ENCODE data around the gene NLRP7. TPM values are rescaled to one million over a fixed set of nuclear protein-coding genes. Genes with fewer than 3 reads are reported as not detected.
"Not testable (repeated sequence)": the region's sequence is repeated elsewhere in the genome, so short reads cannot be mapped to it uniquely, and the experiment has no call there.

NLRP7 gene
- total RNA-seq, 2 donors from 2014 or later, result not detected

DNA sequence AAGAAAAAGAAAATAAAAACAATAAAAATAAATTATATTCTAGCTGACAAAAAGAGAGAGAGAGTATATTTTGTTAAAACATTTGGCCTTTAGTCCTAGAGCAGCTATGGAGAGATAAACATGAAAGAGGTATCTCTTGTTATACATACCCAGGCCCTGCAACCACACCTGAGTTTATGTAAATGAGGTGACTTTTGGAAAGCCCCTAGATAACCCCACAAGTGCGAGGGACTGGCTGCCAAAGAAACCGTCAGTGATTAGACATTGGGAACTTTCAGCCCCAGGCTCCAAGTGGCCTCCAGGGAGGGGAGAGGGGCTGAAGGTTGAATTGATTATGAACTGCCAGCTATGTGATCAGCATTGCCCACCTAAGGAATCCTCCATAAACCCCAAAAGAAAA lies 2.1 kb upstream of the NLRP7 start:
- TF ChIP-seq, protein P1, sequence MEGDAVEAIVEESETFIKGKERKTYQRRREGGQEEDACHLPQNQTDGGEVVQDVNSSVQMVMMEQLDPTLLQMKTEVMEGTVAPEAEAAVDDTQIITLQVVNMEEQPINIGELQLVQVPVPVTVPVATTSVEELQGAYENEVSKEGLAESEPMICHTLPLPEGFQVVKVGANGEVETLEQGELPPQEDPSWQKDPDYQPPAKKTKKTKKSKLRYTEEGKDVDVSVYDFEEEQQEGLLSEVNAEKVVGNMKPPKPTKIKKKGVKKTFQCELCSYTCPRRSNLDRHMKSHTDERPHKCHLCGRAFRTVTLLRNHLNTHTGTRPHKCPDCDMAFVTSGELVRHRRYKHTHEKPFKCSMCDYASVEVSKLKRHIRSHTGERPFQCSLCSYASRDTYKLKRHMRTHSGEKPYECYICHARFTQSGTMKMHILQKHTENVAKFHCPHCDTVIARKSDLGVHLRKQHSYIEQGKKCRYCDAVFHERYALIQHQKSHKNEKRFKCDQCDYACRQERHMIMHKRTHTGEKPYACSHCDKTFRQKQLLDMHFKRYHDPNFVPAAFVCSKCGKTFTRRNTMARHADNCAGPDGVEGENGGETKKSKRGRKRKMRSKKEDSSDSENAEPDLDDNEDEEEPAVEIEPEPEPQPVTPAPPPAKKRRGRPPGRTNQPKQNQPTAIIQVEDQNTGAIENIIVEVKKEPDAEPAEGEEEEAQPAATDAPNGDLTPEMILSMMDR (IDR thresholded peaks at IDR 0.05), result no peak
- H3K4me3 ChIP-seq, result no peak overlapping the region
- no peaks in the 10 kb centered on the region for H3K36me3 ChIP-seq
- H3K9me3 ChIP-seq, result no peaks in the 10 kb centered on the region
- ATAC-seq (ENCODE audit: insufficient number of reproducible peaks, low FRiP score, low read depth) (no peak), DNase-seq (ENCODE audit: low spot score) (no peak)
- H3K4me1 ChIP-seq (ENCODE audit: control insufficient read depth in 1 of 2, low read depth in 2 of 2), result no peaks in the 10 kb centered on the region
- H3K27ac ChIP-seq, result no peak overlapping the region
- H3K27me3 ChIP-seq (replicated peaks; ENCODE audit: insufficient read depth), result no peaks in the 10 kb centered on the region

DNA sequence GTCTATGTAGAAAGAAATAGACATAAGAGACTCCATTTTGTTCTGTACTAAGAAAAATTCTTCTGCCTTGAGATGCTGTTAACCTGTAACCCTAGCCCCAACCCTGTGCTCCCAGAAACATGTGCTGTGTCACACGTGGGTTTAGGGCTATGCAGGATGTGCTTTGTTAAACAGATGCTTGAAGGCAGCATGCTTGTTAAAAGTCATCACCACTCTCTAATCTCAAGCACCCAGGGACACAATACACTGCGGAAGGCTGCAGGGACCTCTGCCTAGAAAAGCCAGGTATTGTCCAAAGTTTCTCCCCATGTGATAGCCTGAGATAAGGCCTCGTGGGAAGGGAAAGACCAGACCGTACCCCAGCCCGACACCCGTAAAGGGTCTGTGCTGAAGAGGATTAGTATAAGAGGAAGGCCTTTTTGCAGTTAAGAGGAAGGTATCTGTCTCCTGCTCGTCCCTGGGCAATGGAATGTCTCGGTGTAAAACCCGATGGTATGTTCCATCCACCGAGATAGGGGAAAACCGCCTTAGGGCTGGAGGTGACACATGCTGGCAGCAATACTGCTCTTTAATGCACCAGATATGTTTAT lies 3.5 kb downstream of the NLRP7 start:
- not testable (repeated sequence) for H3K9me3 ChIP-seq; H3K4me3 ChIP-seq; DNase-seq (ENCODE audit: low spot score); H3K4me1 ChIP-seq (ENCODE audit: control insufficient read depth in 1 of 2, low read depth in 2 of 2); H3K27me3 ChIP-seq (replicated peaks; ENCODE audit: insufficient read depth); ATAC-seq (ENCODE audit: insufficient number of reproducible peaks, low FRiP score, low read depth); H3K36me3 ChIP-seq; H3K27ac ChIP-seq

DNA sequence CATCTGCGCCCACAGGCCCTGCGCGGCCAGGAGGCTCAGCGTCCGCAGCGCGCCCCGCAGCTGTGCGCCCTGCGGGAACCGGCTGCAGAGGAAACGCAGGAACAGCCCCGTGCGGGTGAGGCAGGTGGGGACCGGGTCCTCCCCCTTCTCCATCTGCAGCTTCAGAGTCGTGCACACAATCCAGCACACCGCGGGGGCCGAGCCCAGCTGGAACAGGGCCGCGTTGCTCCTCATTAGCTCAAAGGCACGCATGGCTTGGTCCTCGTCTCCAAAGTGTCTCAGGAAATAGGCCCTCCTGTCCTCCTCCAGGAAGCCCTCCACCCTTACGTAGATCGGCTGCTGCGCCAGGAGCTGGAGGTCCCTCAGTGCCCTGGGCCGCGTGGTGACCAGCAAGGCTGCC lies 7.8 kb downstream of the NLRP7 start:
- not testable (repeated sequence) for H3K27ac ChIP-seq; H3K27me3 ChIP-seq (replicated peaks; ENCODE audit: insufficient read depth); H3K36me3 ChIP-seq; H3K9me3 ChIP-seq; DNase-seq (ENCODE audit: low spot score); H3K4me1 ChIP-seq (ENCODE audit: control insufficient read depth in 1 of 2, low read depth in 2 of 2); ATAC-seq (ENCODE audit: insufficient number of reproducible peaks, low FRiP score, low read depth); H3K4me3 ChIP-seq

DNA sequence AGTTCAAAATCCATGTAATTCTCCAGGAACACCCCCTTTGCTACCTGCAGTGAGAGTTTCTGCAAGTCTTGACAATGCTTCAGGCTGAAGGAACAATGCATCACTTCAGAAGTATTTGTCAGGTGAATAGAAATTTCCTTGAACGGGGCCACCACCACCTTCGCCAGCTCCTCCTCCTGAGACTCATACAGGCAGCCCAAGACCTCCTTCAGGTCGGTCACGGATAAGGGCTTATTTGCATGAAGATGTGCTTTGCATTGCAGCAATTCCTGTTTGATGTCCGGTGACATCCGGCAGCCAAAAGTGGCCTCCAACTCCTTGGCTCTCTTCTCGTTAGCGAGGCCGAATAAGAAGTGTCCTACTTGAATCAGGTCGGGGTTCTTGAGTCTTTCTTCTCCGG lies 8.4 kb downstream of the NLRP7 start:
- DNase-seq (ENCODE audit: low spot score) (no peak), ATAC-seq (ENCODE audit: insufficient number of reproducible peaks, low FRiP score, low read depth) (no peak)
- H3K36me3 ChIP-seq, result no peaks in the 10 kb centered on the region
- H3K27me3 ChIP-seq (replicated peaks; ENCODE audit: insufficient read depth), result no peaks in the 10 kb centered on the region
- no peak overlapping the region for H3K27ac ChIP-seq
- H3K4me3 ChIP-seq, result no peak overlapping the region
- no peaks in the 10 kb centered on the region for H3K9me3 ChIP-seq
- H3K4me1 ChIP-seq (ENCODE audit: control insufficient read depth in 1 of 2, low read depth in 2 of 2), result no peaks in the 10 kb centered on the region
- TF ChIP-seq, protein P1 (IDR thresholded peaks at IDR 0.05), result no peak

DNA sequence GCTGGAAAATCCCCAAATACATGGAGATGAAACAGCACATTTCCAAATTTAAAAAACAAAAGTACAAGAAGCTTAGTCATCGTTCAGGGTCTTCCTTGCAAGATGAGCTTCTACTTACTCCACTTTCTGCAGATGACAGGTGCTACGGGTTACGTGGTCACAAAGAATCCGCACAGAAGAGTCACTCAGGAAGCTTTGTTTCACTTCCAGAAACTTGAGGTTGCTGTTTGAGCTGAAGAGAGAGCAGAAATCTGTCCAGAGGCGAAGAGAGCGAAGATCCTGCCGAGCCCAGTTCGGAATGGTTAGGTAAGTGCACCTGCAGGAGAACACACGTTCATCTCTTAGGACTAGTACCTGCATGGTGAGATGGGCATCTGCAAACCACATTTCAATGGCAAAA lies 9.4 kb downstream of the NLRP7 start:
- H3K4me3 ChIP-seq, result no peak overlapping the region
- H3K27ac ChIP-seq, result no peak overlapping the region
- no peak for ATAC-seq (ENCODE audit: insufficient number of reproducible peaks, low FRiP score, low read depth)
- no peaks in the 10 kb centered on the region for H3K9me3 ChIP-seq
- DNase-seq (ENCODE audit: low spot score), result no peak
- H3K4me1 ChIP-seq (ENCODE audit: control insufficient read depth in 1 of 2, low read depth in 2 of 2), result no peaks in the 10 kb centered on the region
- no peaks in the 10 kb centered on the region for H3K36me3 ChIP-seq
- TF ChIP-seq, protein P1 (IDR thresholded peaks at IDR 0.05), result no peak
- H3K27me3 ChIP-seq (replicated peaks; ENCODE audit: insufficient read depth), result no peaks in the 10 kb centered on the region

DNA sequence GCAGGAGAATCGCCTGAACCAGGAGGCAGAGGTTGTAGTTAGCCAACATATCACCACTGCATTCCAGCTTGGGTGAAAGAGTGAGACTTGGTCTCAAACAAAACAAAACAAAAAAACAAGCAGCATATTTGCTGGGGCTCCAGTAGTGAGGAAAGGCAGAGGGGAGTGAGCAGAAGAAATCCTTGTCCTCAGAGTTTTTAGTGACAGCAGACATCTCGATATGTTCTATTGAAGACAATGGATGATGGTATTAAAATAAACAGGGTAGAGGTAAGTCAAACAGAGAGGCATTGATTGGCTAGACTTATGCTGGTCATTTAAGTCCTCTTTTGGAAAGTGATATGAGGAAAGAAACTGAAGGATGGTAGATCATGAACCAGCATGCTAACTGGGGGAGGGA lies 19.0 kb downstream of the NLRP7 start:
- Histone ChIP-seq H3K9me3 (peaks cover 9% of the 10 kb centered on the region), H3K4me1 (ENCODE audit: control insufficient read depth in 1 of 2, low read depth in 2 of 2) (no peaks in the 10 kb centered on the region), H3K4me3 (no peak overlapping the region), H3K27ac (no peak overlapping the region), H3K36me3 (no peaks in the 10 kb centered on the region), H3K27me3 (replicated peaks; ENCODE audit: insufficient read depth) (no peaks in the 10 kb centered on the region)
- DNase-seq (ENCODE audit: low spot score) (no peak), ATAC-seq (ENCODE audit: insufficient number of reproducible peaks, low FRiP score, low read depth) (no peak)
- TF ChIP-seq, protein P1 (IDR thresholded peaks at IDR 0.05), result no peak
